ENCODE measurements around the gene STK32C. TPM values are rescaled to one million over a fixed set of nuclear protein-coding genes. Genes with fewer than 3 reads are reported as not detected.
A peak's percentile ranks its signal among the peaks of the same experiment; 100 is the strongest.
"Not testable (repeated sequence)": the region's sequence is repeated elsewhere in the genome, so short reads cannot be mapped to it uniquely, and the experiment has no call there.

Gene STK32C
- total and polyA plus RNA-seq, 10 of the 15 experiments (the other 5 are each of a cell fraction or from before 2014, with no cell fraction given), result 1.5 to 18.1 (median 6.4) TPM

DNA sequence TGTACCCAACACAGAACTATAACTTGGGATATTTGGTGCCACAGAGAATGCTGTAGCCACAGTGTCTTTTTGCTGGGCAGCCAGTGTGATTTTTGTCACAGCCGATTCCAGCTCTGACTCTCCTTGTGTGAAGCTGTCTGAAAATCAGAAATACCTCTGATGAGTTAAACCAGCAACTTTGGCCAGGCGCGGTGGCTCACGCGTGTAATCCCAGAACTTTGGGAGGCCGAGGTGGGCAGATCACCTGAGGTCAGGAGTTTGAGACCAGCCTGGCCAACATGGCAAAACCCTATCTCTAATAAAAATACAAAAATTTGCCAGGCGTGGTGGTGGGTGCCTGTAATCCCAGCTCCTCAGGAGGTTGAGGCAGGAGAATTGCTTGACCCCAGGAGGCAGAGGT lies 30.1 kb upstream of the STK32C start:
- POLR2A ChIA-PET; H3K36me3 ChIP-seq (ENCODE audit: control insufficient read depth in 2 of 2, insufficient read depth in 2 of 2, low read length in 1 of 2); H3K27me3 ChIP-seq (replicated peaks in 1 of 2; ENCODE audit: control insufficient read depth in 2 of 2, insufficient read depth in 2 of 2, low read length in 1 of 2); BruUV-seq (replicated peaks); CTCF ChIA-PET; H3K9ac ChIP-seq (ENCODE audit: control insufficient read depth, insufficient read depth, low read length); H3K79me2 ChIP-seq (ENCODE audit: control insufficient read depth, insufficient read depth, low read length); ATAC-seq; DNase-seq (ENCODE audit: low read depth, low spot score); H3K9me3 ChIP-seq (replicated peaks; ENCODE audit: control insufficient read depth, insufficient read depth, low read length); RAD21 ChIA-PET (ENCODE audit: unreplicated experiment); H2AFZ ChIP-seq (ENCODE audit: control insufficient read depth, low read depth, low read length); H3K4me3 ChIP-seq; H3K4me1 ChIP-seq (ENCODE audit: control insufficient read depth, insufficient read depth, low read length); H3K27ac ChIP-seq (ENCODE audit: control insufficient read depth, insufficient read depth); H4K20me1 ChIP-seq (ENCODE audit: control insufficient read depth, insufficient read depth); FAIRE-seq; H3K4me2 ChIP-seq (ENCODE audit: control insufficient read depth, insufficient read depth); intact Hi-C loops (cut with micrococcal nuclease; ENCODE audit: unreplicated experiment): not testable (repeated sequence)
- in situ Hi-C loops (cut with MboI), result loop anchor here (10.0 kb wide), 1 partner anchor 433 kb away; the partner anchor contains the start of gene PPP2R2D
- SMC1A ChIA-PET (ENCODE audit: uncharacterized antibody, unreplicated experiment), result interaction anchor here (0.6 kb wide), 1 partner anchor 60 kb away, joined by 3 read pairs; no protein-coding TSS in a partner anchor
- WGBS (ENCODE audit: insufficient coverage, insufficient replicate concordance, low lambda C conversion rate, missing lambda C conversion rate), result 91% methylated on average over 7 of the region's 7 CpGs

DNA sequence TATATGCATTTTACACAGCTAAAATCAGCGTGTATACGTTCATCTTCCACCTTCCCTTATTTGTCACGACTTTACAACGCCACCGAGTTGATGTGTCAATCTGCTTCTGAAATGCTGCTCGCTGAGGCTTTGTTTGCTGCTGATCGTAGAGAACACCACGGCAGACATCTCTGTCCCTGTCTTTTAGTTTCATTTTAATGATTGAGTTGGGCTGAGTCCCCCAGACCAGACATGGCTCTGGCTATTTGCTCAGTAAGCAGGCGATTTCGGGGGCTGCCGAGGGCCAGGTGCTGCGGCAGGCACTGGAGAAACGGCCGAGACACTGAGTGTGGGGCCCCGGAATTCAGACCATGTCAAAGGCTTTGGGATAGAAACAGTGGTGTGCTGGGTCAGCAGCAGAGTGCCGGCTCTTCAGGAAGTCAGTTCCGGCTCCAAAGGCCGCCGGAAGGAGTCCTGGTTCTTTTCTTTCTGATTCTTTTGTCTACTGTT lies 29.2 kb upstream of the STK32C start:
- no TSS peak for BruUV-seq (replicated peaks)
- Histone ChIP-seq H4K20me1 (ENCODE audit: control insufficient read depth, insufficient read depth) (no peaks in the 10 kb centered on the region), H3K27me3 (replicated peaks in 1 of 2; ENCODE audit: control insufficient read depth in 2 of 2, insufficient read depth in 2 of 2, low read length in 1 of 2) (no peaks in the 10 kb centered on the region), H2AFZ (ENCODE audit: control insufficient read depth, low read depth, low read length) (peak overlapping the region; percentile 66), H3K4me2 (ENCODE audit: control insufficient read depth, insufficient read depth) (peak overlapping the region; percentile 46), H3K36me3 (ENCODE audit: control insufficient read depth in 2 of 2, insufficient read depth in 2 of 2, low read length in 1 of 2) (no peaks in the 10 kb centered on the region; a peak in 1 of 4 replicates), H3K27ac (ENCODE audit: control insufficient read depth, insufficient read depth) (peak overlapping the region; percentile 38), H3K9ac (ENCODE audit: control insufficient read depth, insufficient read depth, low read length) (peak overlapping the region; percentile 76), H3K4me1 (ENCODE audit: control insufficient read depth, insufficient read depth, low read length) (peaks cover 7% of the 10 kb centered on the region), H3K79me2 (ENCODE audit: control insufficient read depth, insufficient read depth, low read length) (no peaks in the 10 kb centered on the region; the same call in 1 of the 2 replicates), H3K4me3 (peak overlapping the region; percentile 56), H3K9me3 (replicated peaks; ENCODE audit: control insufficient read depth, insufficient read depth, low read length) (no peaks in the 10 kb centered on the region)
- ChIA-PET POLR2A (no interaction called here), SMC1A (ENCODE audit: uncharacterized antibody, unreplicated experiment) (no interaction called here), RAD21 (ENCODE audit: unreplicated experiment) (no interaction called here), CTCF (no interaction called here)
- intact Hi-C loops (cut with micrococcal nuclease; ENCODE audit: unreplicated experiment), result no loop called here
- ATAC-seq, result peak; percentile 6; the same call in 1 of the 3 replicates
- WGBS (ENCODE audit: insufficient coverage, insufficient replicate concordance, low lambda C conversion rate, missing lambda C conversion rate), result 53% methylated on average over 19 of the region's 19 CpGs
- DNase-seq (ENCODE audit: low read depth, low spot score), result no peak
- in situ Hi-C loops (cut with MboI), result loop anchor here (10.0 kb wide), 1 partner anchor 432 kb away; the partner anchor contains the start of gene PPP2R2D
- TF ChIP-seq RB1 (IDR thresholded peaks at IDR 0.05; ENCODE audit: borderline replicate concordance), result no peak
- no peak for TF ChIP-seq CBX3 (IDR thresholded peaks at IDR 0.05; ENCODE audit: borderline replicate concordance, low read depth)
- peak; percentile 62 for TF ChIP-seq POLR2A (IDR thresholded peaks at IDR 0.05; ENCODE audit: low read depth, low read length)
- TF ChIP-seq JUND (IDR thresholded peaks at IDR 0.05; ENCODE audit: low read depth, low read length), result no peak
- TF ChIP-seq, protein P1, sequence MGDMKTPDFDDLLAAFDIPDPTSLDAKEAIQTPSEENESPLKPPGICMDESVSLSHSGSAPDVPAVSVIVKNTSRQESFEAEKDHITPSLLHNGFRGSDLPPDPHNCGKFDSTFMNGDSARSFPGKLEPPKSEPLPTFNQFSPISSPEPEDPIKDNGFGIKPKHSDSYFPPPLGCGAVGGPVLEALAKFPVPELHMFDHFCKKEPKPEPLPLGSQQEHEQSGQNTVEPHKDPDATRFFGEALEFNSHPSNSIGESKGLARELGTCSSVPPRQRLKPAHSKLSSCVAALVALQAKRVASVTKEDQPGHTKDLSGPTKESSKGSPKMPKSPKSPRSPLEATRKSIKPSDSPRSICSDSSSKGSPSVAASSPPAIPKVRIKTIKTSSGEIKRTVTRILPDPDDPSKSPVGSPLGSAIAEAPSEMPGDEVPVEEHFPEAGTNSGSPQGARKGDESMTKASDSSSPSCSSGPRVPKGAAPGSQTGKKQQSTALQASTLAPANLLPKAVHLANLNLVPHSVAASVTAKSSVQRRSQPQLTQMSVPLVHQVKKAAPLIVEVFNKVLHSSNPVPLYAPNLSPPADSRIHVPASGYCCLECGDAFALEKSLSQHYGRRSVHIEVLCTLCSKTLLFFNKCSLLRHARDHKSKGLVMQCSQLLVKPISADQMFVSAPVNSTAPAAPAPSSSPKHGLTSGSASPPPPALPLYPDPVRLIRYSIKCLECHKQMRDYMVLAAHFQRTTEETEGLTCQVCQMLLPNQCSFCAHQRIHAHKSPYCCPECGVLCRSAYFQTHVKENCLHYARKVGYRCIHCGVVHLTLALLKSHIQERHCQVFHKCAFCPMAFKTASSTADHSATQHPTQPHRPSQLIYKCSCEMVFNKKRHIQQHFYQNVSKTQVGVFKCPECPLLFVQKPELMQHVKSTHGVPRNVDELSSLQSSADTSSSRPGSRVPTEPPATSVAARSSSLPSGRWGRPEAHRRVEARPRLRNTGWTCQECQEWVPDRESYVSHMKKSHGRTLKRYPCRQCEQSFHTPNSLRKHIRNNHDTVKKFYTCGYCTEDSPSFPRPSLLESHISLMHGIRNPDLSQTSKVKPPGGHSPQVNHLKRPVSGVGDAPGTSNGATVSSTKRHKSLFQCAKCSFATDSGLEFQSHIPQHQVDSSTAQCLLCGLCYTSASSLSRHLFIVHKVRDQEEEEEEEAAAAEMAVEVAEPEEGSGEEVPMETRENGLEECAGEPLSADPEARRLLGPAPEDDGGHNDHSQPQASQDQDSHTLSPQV (IDR thresholded peaks at IDR 0.05), result no peak
- TF ChIP-seq POLR2AphosphoS5 (IDR thresholded peaks at IDR 0.05; ENCODE audit: low read length), result peak; percentile 55; the same call in 1 of the 2 replicates
- peak; percentile 85 for TF ChIP-seq TAF1 (IDR thresholded peaks at IDR 0.05; ENCODE audit: borderline replicate concordance, low read depth, low read length)
- TF ChIP-seq, protein P2, sequence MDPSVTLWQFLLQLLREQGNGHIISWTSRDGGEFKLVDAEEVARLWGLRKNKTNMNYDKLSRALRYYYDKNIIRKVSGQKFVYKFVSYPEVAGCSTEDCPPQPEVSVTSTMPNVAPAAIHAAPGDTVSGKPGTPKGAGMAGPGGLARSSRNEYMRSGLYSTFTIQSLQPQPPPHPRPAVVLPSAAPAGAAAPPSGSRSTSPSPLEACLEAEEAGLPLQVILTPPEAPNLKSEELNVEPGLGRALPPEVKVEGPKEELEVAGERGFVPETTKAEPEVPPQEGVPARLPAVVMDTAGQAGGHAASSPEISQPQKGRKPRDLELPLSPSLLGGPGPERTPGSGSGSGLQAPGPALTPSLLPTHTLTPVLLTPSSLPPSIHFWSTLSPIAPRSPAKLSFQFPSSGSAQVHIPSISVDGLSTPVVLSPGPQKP (IDR thresholded peaks at IDR 0.05; ENCODE audit: low read depth, low read length), result no peak
- TF ChIP-seq, protein P3, sequence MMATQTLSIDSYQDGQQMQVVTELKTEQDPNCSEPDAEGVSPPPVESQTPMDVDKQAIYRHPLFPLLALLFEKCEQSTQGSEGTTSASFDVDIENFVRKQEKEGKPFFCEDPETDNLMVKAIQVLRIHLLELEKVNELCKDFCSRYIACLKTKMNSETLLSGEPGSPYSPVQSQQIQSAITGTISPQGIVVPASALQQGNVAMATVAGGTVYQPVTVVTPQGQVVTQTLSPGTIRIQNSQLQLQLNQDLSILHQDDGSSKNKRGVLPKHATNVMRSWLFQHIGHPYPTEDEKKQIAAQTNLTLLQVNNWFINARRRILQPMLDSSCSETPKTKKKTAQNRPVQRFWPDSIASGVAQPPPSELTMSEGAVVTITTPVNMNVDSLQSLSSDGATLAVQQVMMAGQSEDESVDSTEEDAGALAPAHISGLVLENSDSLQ (IDR thresholded peaks at IDR 0.05), result 0 out of 2 replicates have a peak, but pooled peaks have one; percentile 23
- FAIRE-seq, result peak; percentile 52

Data from GM12878 (cell line).